ENCODE data around the gene ASTN1.
"Not testable (repeated sequence)": the region's sequence is repeated elsewhere in the genome, so short reads cannot be mapped to it uniquely, and the experiment has no call there.

Gene ASTN1

GRCh38 chr1:177103005-177103852 is 61.3 kb downstream of the ASTN1 start:
- no peak for DNase-seq

GRCh38 chr1:177092001-177092400 is 72.5 kb downstream of the ASTN1 start:
- no peak for DNase-seq

- DNase-seq: no peak
Measured at GRCh38 chr1:177091040-177091439, 73.5 kb downstream of the ASTN1 start.

GRCh38 chr1:177088966-177089365 is 75.5 kb downstream of the ASTN1 start:
- no peak for DNase-seq

GRCh38 chr1:177082855-177083693 is 81.4 kb downstream of the ASTN1 start:
- no peak for DNase-seq

GRCh38 chr1:177080564-177080963 is 83.9 kb downstream of the ASTN1 start:
- DNase-seq: no peak

GRCh38 chr1:177077734-177078499 is 86.6 kb downstream of the ASTN1 start:
- no peak for DNase-seq

GRCh38 chr1:177077006-177077405 is 87.5 kb downstream of the ASTN1 start:
- DNase-seq: no peak

GRCh38 chr1:177074811-177075210 is 89.7 kb downstream of the ASTN1 start:
- not testable (repeated sequence) for DNase-seq

- no peak for DNase-seq
Measured at GRCh38 chr1:177069490-177069889, 95.0 kb downstream of the ASTN1 start.

GRCh38 chr1:177067752-177068410 is 96.6 kb downstream of the ASTN1 start:
- DNase-seq: no peak

- DNase-seq: no peak
Measured at GRCh38 chr1:177065430-177065829, 99.1 kb downstream of the ASTN1 start.

GRCh38 chr1:177063648-177064047 is 100.9 kb downstream of the ASTN1 start:
- no peak for DNase-seq

- DNase-seq: no peak
Measured at GRCh38 chr1:177054542-177054941, 110.0 kb downstream of the ASTN1 start.

GRCh38 chr1:177053648-177054047 is 110.9 kb downstream of the ASTN1 start:
- no peak for DNase-seq

- DNase-seq: no peak
Measured at GRCh38 chr1:177048314-177049069, 116.0 kb downstream of the ASTN1 start.

- no peak for DNase-seq
Measured at GRCh38 chr1:177045151-177045550, 119.4 kb downstream of the ASTN1 start.

GRCh38 chr1:177044390-177044789 is 120.1 kb downstream of the ASTN1 start:
- no peak for DNase-seq

GRCh38 chr1:177043597-177043996 is 120.9 kb downstream of the ASTN1 start:
- DNase-seq: no peak

GRCh38 chr1:177035586-177035985 is 128.9 kb downstream of the ASTN1 start:
- DNase-seq: no peak

GRCh38 chr1:177033628-177034027 is 130.9 kb downstream of the ASTN1 start:
- no peak for DNase-seq

- no peak for DNase-seq
Measured at GRCh38 chr1:177032434-177032833, 132.1 kb downstream of the ASTN1 start.

Measured in islet precursor cell (in vitro differentiated cells).